CD14-positive monocyte (primary cell): Measurements from ENCODE around the gene CKMT2. TPM values are rescaled to one million over a fixed set of nuclear protein-coding genes. Genes with fewer than 3 reads are reported as not detected.
A peak's percentile ranks its signal among the peaks of the same experiment; 100 is the strongest.

ENCODE experiments used
- DNase-seq, 3 donors: peaks; one replicate each; pipeline ENCODE4 v3.0.0-alpha.2; 2011 to 2022
- H2AFZ ChIP-seq: 2 replicates; pipeline ENCODE4 v1.6.0; 2012; ENCODE audit warnings: mild to moderate bottlenecking, low read depth, low read length, inconsistent platforms; ENCODE audit not compliant: insufficient read depth, poor library complexity, severe bottlenecking
- H3K27ac ChIP-seq, 2 donors: 1 replicate in 1 of 2; 2 replicates in 1 of 2; pipeline ENCODE4 v1.5.1; 2012 to 2013; ENCODE audit warnings: low read length in 2 of 2, control low read depth in 1 of 2, inconsistent platforms in 1 of 2, low read depth in 1 of 2, mild to moderate bottlenecking in 1 of 2
- H3K27me3 ChIP-seq, 2 donors: one replicate each; pipeline versions ENCODE4 v1.6.0 to v1.6.1; 2011 to 2013; ENCODE audit warnings: low read length in 2 of 2; ENCODE audit not compliant: control insufficient read depth in 2 of 2, insufficient read depth in 2 of 2
- H3K36me3 ChIP-seq, 2 donors: replicated peaks in 1 of 2; 1 replicate in 1 of 2; 2 replicates in 1 of 2; pipeline versions ENCODE4 v1.5.1 to v1.6.1; 2012 to 2013; ENCODE audit warnings: low read length in 2 of 2, control low read depth in 1 of 2, inconsistent platforms in 1 of 2, mild to moderate bottlenecking in 1 of 2; ENCODE audit not compliant: insufficient read depth in 2 of 2, control insufficient read depth in 1 of 2
- H3K4me1 ChIP-seq, 2 donors: 1 replicate in 1 of 2; 2 replicates in 1 of 2; pipeline versions ENCODE4 v1.5.1 to v1.6.1; 2012 to 2013; ENCODE audit warnings: low read length in 2 of 2, control low read depth in 1 of 2, inconsistent platforms in 1 of 2, mild to moderate bottlenecking in 1 of 2, moderate library complexity in 1 of 2; ENCODE audit not compliant: insufficient read depth in 2 of 2, control insufficient read depth in 1 of 2
- H3K4me2 ChIP-seq: replicated peaks from 2 replicates; pipeline ENCODE3; 2012; ENCODE audit warnings: low read length, moderate library complexity, mild to moderate bottlenecking; ENCODE audit not compliant: poor library complexity, severe bottlenecking; ENCODE audit errors: extremely low read depth
- H3K4me3 ChIP-seq, 3 experiments: fragments of 200-600 bp in 1 of 3; sonication (generic) in 1 of 3; replicated peaks in 1 of 3; 1 replicate in 2 of 3; 2 replicates in 1 of 3; pipeline ENCODE4 v1.5.1; 2011 to 2013; ENCODE audit warnings: low read length in 3 of 3, mild to moderate bottlenecking in 3 of 3, control low read depth in 2 of 3, low read depth in 2 of 3, inconsistent platforms in 1 of 3, moderate library complexity in 1 of 3
- H3K79me2 ChIP-seq: 2 replicates; pipeline ENCODE4 v1.6.0; 2012; ENCODE audit warnings: mild to moderate bottlenecking, control low read depth, inconsistent platforms, low read length, moderate library complexity; ENCODE audit not compliant: insufficient read depth
- H3K9ac ChIP-seq: 2 replicates; pipeline ENCODE4 v1.6.0; 2017; ENCODE audit warnings: low read length, mild to moderate bottlenecking; ENCODE audit not compliant: insufficient read depth, poor library complexity, severe bottlenecking
- H3K9me3 ChIP-seq, 2 donors: replicated peaks in 1 of 2; 1 replicate in 1 of 2; 2 replicates in 1 of 2; pipeline versions ENCODE4 v1.5.1 to v1.6.1; 2012 to 2013; ENCODE audit warnings: low read length in 2 of 2, control low read depth in 1 of 2; ENCODE audit not compliant: control insufficient read depth in 1 of 2, insufficient read depth in 1 of 2
- H4K20me1 ChIP-seq: 2 replicates; pipeline ENCODE4 v1.6.0; 2012; ENCODE audit warnings: mild to moderate bottlenecking, low read length, control low read depth, moderate library complexity; ENCODE audit not compliant: insufficient read depth
- H3K27ac Mint-ChIP-seq, 7 donors: one replicate each; pipeline ENCODE4 v1.8.0; 2020; ENCODE audit warnings: mild to moderate bottlenecking in 7 of 7, mixed read lengths in 7 of 7, moderate library complexity in 6 of 7, inconsistent platforms in 2 of 7
- H3K27me3 Mint-ChIP-seq, 3 donors: one replicate each; pipeline ENCODE4 v1.8.0; 2021 to 2022; ENCODE audit warnings: low read depth in 3 of 3, mild to moderate bottlenecking in 3 of 3, mixed read lengths in 3 of 3, moderate library complexity in 3 of 3, inconsistent platforms in 1 of 3
- H3K36me3 Mint-ChIP-seq, 2 donors: one replicate each; pipeline ENCODE4 v1.8.0; 2020; ENCODE audit warnings: mixed read lengths in 2 of 2, inconsistent platforms in 1 of 2, mild to moderate bottlenecking in 1 of 2
- H3K4me1 Mint-ChIP-seq: one replicate; pipeline ENCODE4 v1.8.0; 2020; ENCODE audit warnings: mild to moderate bottlenecking, mixed read lengths
- H3K4me3 Mint-ChIP-seq, 2 donors: one replicate each; pipeline ENCODE4 v1.8.0; 2020; ENCODE audit warnings: mild to moderate bottlenecking in 2 of 2, mixed read lengths in 2 of 2, moderate library complexity in 1 of 2
- H3K9me3 Mint-ChIP-seq, 7 donors: one replicate each; pipeline ENCODE4 v1.8.0; 2020 to 2022; ENCODE audit warnings: mixed read lengths in 7 of 7, mild to moderate bottlenecking in 6 of 7, moderate library complexity in 6 of 7, inconsistent platforms in 2 of 7
- CTCF ChIP-seq: fragments of 200-600 bp; IDR thresholded peaks from one replicate; pipeline ENCODE4 v1.8.0; 2022; ENCODE audit warnings: antibody characterized with exemption, mild to moderate bottlenecking
- whole genome bisulfite sequencing: methylation state at CpG from one replicate; pipeline ENCODE4 v1.1.5; 2013; ENCODE audit warnings: missing lambda C conversion rate; ENCODE audit not compliant: insufficient coverage; 5-methylcytosine and 5-hydroxymethylcytosine counted together
- intact Hi-C, 2 donors: fragments of 100-400 bp; cut with micrococcal nuclease; formaldehyde crosslinking; loops; one replicate each; pipeline versions ENCODE4 v1.15.0 to v1.15.1; 2023
- polyA plus RNA-seq, 3 donors: library from polyadenylated mRNA; depleted of rRNA in 1 of 3; unstranded in 2 of 3; stranded (reverse) in 1 of 3; fragments of 300-500 nt in 2 of 3; fragments of >200 nt in 1 of 3; fragmentation: Illumina TruSeq in 2 of 3; gene quantifications; 1 replicate in 2 of 3; 2 replicates in 1 of 3; pipeline ENCODE4 v1.2.3, GENCODE V29; 2012 to 2021

The CKMT2 gene
- polyA plus RNA-seq, 3 donors: not detected

- Histone ChIP-seq H3K4me1 (peaks cover 21 to 22% of the 10 kb centered on the region in 2 donors), H3K4me2 (peak within 1 kb of the TSS; percentile 74), H3K79me2 (peaks cover 22% of the 10 kb centered on the region), H2AFZ (peak within 1 kb of the TSS; percentile 96), H4K20me1 (no peaks in the 10 kb centered on the region), H3K9ac (peak within 1 kb of the TSS; percentile 91), H3K4me3 (peak within 1 kb of the TSS; percentile 70 to 85 (median 82)), H3K9me3 (no peaks in the 10 kb centered on the region), H3K27ac (peak within 1 kb of the TSS; percentile 78 to 95), H3K27me3 (no peaks in the 10 kb centered on the region), H3K36me3 (peaks cover 10 to 12% of the 10 kb centered on the region in 2 donors)
- under 1% methylated on average over 42 of the region's 54 CpGs for WGBS
- intact Hi-C loops: loop anchor here in 1 of 2 donors (5.0 kb wide), 1 partner anchor 976 kb away; the partner anchor contains the start of gene RPS23
- H3K9me3 Mint-ChIP-seq: peaks cover 0 to 9% (median 3%) of the 10 kb centered on the region in 7 donors
- no peak for TF ChIP-seq CTCF
- peaks cover 11 to 12% of the 10 kb centered on the region in 2 donors for H3K36me3 Mint-ChIP-seq
- peak within 1 kb of the TSS; percentile 94 to 99 for H3K4me3 Mint-ChIP-seq
- H3K4me1 Mint-ChIP-seq: peaks cover 29% of the 10 kb centered on the region
- H3K27me3 Mint-ChIP-seq: peaks cover 0 to 3% (median 0%) of the 10 kb centered on the region in 3 donors
- DNase-seq: peak; percentile 92 to 93 (median 93)
- H3K27ac Mint-ChIP-seq: peak within 1 kb of the TSS; percentile 92 to 99 (median 94)
These were observed 68.3 kb downstream of the CKMT2 start, which contains the start of gene ZCCHC9 for GRCh38 chr5:81301271-81302015. ZCCHC9 (plus strand) TSS chr5:81301587; CDS start chr5:81304758, 3,171 bp downstream.

- Mint-ChIP-seq H3K4me1 (peaks cover 29% of the 10 kb centered on the region), H3K36me3 (peaks cover 11 to 12% of the 10 kb centered on the region in 2 donors), H3K27me3 (peaks cover 0 to 3% (median 0%) of the 10 kb centered on the region in 3 donors), H3K4me3 (peak overlapping the region; percentile 94 to 99), H3K9me3 (peaks cover 0 to 9% (median 3%) of the 10 kb centered on the region in 7 donors), H3K27ac (no peak overlapping the region)
- intact Hi-C loops: loop anchor here in 1 of 2 donors (5.0 kb wide), 1 partner anchor 975 kb away; the partner anchor contains the start of gene RPS23
- Histone ChIP-seq H3K27me3 (no peaks in the 10 kb centered on the region), H3K36me3 (peaks cover 10 to 12% of the 10 kb centered on the region in 2 donors), H3K79me2 (peaks cover 22% of the 10 kb centered on the region), H3K4me2 (peak overlapping the region; percentile 74), H3K27ac (peak overlapping the region in 1 of 2 donors; percentile 95), H3K9me3 (no peaks in the 10 kb centered on the region), H2AFZ (no peak overlapping the region), H3K4me1 (peaks cover 21 to 22% of the 10 kb centered on the region in 2 donors), H4K20me1 (no peaks in the 10 kb centered on the region), H3K4me3 (peak overlapping the region in 1 of 3 experiments; percentile 85), H3K9ac (no peak overlapping the region)
- no peak for DNase-seq
- TF ChIP-seq CTCF: no peak
- WGBS: 100% methylated on average over 1 of the region's 5 CpGs
These were observed 69.5 kb downstream of the CKMT2 start for GRCh38 chr5:81302596-81302995.
